ENCODE measurements around the gene AP3S2. TPM values are rescaled to one million over a fixed set of nuclear protein-coding genes. Genes with fewer than 3 reads are reported as not detected.
"Not testable (repeated sequence)": the region's sequence is repeated elsewhere in the genome, so short reads cannot be mapped to it uniquely, and the experiment has no call there.

AP3S2 gene
- 10 to 100 TPM; 17.2 to 23.5 TPM for total RNA-seq

DNA sequence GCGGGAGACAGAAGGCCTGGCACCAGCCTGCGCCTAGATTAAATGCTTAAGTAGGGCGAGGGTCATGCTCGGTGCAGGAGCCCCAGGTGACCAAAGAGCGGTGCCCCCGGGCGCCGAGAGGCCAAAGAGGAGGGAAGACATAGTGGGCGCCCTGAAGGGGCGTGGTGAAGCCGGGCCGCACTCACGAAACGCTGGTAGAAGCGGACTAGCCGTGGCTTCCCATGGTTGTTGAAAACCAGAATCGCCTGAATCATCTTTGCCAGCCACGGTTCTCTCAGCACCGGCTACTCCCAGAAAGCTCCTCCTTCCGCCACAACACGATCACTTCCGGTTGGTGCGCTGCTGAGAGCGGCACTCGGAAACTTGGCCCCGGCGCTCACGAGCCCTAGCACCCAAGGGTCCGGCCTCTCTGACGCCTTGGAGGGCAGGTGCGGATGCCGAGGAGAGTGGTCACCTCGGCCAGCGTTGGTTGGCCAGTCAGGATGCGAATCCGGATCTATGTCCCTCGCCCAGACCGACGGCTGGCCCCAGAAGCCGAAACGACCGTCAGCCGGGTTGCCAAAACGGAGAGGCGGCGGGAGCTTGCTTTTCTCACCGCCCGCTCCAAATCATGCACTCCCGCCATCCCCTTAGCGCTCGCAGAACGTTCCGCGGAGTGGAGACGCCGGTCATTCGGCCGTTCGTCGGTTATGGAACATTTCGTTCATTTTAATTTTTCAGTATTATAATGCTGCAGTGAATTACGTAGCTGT, at the start of gene AP3S2:
Gene AP3S2, minus strand, starts transcription at position 299 of the 752 bp plus-strand sequence. Its CDS starts 45 bp downstream, at position 254.
- Mint-ChIP-seq H3K9me3 (no peaks in the 10 kb centered on the region), H3K4me1 (ENCODE audit: low read depth) (peaks cover 56% of the 10 kb centered on the region), H3K4me3 (peak within 1 kb of the TSS; percentile 95), H3K27ac (peak within 1 kb of the TSS; percentile 98), H3K27me3 (no peaks in the 10 kb centered on the region), H3K36me3 (peaks cover 4% of the 10 kb centered on the region)
- ChIA-PET POLR2A (interaction anchor here (0.6 to 1.6 kb wide), 16 partner anchors 17 to 1041 kb away, joined by 3 to 6 read pairs (median 4); partner anchors contain the start of genes CIB1, NGRN, SEMA4B and UNC45A), CTCF (interaction anchor here (0.9 to 3.5 kb wide), 5 partner anchors 17 to 166 kb away, joined by 3 to 20 read pairs (median 4); no protein-coding TSS in a partner anchor)
- peak; percentile 95 for DNase-seq
- intact Hi-C loops (cut with micrococcal nuclease) = loop anchor here (1.0 to 10.0 kb wide), 7 partner anchors 113 to 1041 kb away; partner anchors contain the start of genes CIB1, GDPGP1, HDDC3 and MESP1

DNA sequence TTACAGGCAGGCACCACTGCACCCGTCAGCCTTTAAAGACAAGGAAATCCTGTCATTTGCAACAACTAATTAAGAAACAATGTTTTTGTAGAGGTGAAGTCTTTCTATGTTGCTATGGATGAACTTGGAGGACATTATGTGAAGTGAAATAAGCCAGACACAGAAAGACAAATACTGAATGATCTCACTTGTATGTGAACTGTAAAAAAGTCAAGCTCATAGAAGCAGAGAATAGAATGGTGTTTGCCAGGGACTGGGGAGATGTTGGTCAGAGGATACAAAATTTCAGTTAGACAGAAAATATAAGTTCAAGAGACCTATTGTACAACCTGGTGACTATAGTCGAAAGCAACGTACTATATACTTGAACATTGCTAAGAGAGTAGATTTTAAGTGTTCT, 46.1 kb upstream of the AP3S2 start:
- CTCF ChIA-PET = interaction anchor here (0.6 to 1.4 kb wide), 2 partner anchors 65 to 74 kb away, joined by 3 to 5 read pairs; no protein-coding TSS in a partner anchor
- H3K9me3 Mint-ChIP-seq = no peaks in the 10 kb centered on the region
- intact Hi-C loops (cut with micrococcal nuclease) = no loop called here
- H3K27ac Mint-ChIP-seq = no peak overlapping the region
- H3K4me3 Mint-ChIP-seq = no peak overlapping the region
- POLR2A ChIA-PET = no interaction called here
- no peak for DNase-seq
- peaks cover 20% of the 10 kb centered on the region for H3K4me1 Mint-ChIP-seq (ENCODE audit: low read depth)
- H3K36me3 Mint-ChIP-seq = no peaks in the 10 kb centered on the region
- H3K27me3 Mint-ChIP-seq = peaks cover 3% of the 10 kb centered on the region

DNA sequence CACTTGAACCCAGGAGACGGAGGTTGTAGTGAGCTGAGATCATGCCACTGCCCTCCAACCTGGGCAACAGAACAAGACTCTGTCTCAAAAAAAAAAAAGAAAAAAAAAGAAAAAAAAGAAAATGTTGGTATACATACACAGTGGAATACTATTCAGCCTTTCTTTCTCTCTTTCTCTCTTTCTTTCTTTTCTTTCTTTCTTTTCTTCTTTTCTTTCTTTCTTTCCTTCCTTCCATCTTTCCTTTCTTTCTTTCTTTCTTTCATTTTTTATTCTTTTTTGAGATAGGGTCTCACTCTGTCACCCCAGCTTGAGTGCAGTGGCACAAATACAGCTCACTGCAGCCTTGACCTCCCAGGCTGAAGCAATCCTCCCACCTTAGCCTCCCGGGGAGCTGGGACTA, 45.6 kb upstream of the AP3S2 start:
- H3K4me1 Mint-ChIP-seq (ENCODE audit: low read depth) = peaks cover 20% of the 10 kb centered on the region
- H3K27me3 Mint-ChIP-seq; DNase-seq; H3K9me3 Mint-ChIP-seq; H3K27ac Mint-ChIP-seq; intact Hi-C loops (cut with micrococcal nuclease); H3K4me3 Mint-ChIP-seq; H3K36me3 Mint-ChIP-seq: not testable (repeated sequence)
- ChIA-PET CTCF (interaction anchor here (0.6 kb wide), 1 partner anchor 75 kb away, joined by 3 read pairs; no protein-coding TSS in a partner anchor), POLR2A (interaction anchor here (0.7 kb wide), 1 partner anchor 162 kb away, joined by 3 read pairs; no protein-coding TSS in a partner anchor)

DNA sequence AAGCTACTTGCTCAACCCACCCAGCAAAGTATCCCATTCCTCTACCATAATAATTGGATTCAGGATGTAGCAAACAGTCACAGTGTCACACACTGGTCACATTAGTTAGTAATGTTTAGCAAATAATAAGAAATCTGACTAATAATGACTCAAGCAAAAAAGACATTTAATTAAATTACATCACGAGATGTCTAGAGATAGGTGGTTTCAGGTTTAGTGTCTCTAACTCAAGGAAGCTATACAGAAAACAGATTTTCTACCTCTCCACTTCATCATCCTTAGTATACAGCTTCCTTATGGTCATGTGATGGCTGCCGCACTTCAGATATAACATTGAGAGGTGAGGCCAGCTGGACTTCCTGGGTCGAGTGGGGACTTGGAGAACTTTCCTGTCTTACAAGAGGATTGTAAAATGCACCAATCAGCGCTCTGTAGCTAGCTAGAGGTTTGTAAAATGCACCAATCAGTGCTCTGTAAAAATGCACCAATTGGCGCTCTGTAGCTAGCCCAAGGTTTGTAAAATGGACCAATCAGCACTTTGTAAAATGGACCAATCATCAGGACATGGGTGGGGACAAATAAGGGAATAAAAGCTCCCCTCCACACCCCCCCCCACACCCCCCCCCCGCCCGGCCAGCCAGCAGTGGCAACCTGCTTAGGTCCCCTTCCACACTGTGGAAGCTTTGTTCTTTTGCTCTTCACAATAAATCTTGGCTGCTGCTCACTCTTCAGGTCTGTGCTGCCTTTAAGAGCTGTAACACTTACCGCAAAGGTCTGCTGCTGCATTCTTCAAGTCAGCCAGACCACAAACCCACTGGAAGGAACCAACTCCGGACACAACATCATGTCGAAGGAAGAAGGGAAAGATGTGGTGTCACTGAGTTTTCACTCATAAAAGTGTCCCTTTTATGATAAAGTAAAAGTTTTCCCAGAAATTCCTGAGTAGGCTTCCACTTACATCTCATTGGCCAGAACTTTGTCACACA, 43.9 kb upstream of the AP3S2 start:
- intact Hi-C loops (cut with micrococcal nuclease) = no loop called here
- no peak for DNase-seq
- Mint-ChIP-seq H3K27me3 (peaks cover 3% of the 10 kb centered on the region), H3K36me3 (no peaks in the 10 kb centered on the region), H3K9me3 (no peaks in the 10 kb centered on the region), H3K27ac (no peak overlapping the region), H3K4me1 (ENCODE audit: low read depth) (peaks cover 20% of the 10 kb centered on the region), H3K4me3 (no peak overlapping the region)
- ChIA-PET POLR2A (no interaction called here), CTCF (interaction anchor here (2.2 kb wide), 1 partner anchor 63 kb away, joined by 5 read pairs; no protein-coding TSS in a partner anchor)

- intact Hi-C loops (cut with micrococcal nuclease) = no loop called here
- DNase-seq = no peak
- ChIA-PET POLR2A (no interaction called here), CTCF (interaction anchor here (0.9 to 2.2 kb wide), 2 partner anchors 62 kb away, joined by 3 to 5 read pairs; no protein-coding TSS in a partner anchor)
- peaks cover 3% of the 10 kb centered on the region for H3K27me3 Mint-ChIP-seq
- H3K4me3 Mint-ChIP-seq = no peak overlapping the region
- no peak overlapping the region for H3K27ac Mint-ChIP-seq
- H3K36me3 Mint-ChIP-seq = no peaks in the 10 kb centered on the region
- H3K9me3 Mint-ChIP-seq = no peaks in the 10 kb centered on the region
- peaks cover 20% of the 10 kb centered on the region for H3K4me1 Mint-ChIP-seq (ENCODE audit: low read depth)
Observed at GRCh38 chr15:89936786-89937265, 43.0 kb upstream of the AP3S2 start.

- POLR2A ChIA-PET = no interaction called here
- H3K27ac Mint-ChIP-seq = no peak overlapping the region
- CTCF ChIA-PET = interaction anchor here (0.9 kb wide), 1 partner anchor 61 kb away, joined by 3 read pairs; no protein-coding TSS in a partner anchor
- DNase-seq = peak; percentile 17
- peaks cover 20% of the 10 kb centered on the region for H3K4me1 Mint-ChIP-seq (ENCODE audit: low read depth)
- intact Hi-C loops (cut with micrococcal nuclease) = no loop called here
- H3K9me3 Mint-ChIP-seq = no peaks in the 10 kb centered on the region
- H3K36me3 Mint-ChIP-seq = no peaks in the 10 kb centered on the region
- H3K27me3 Mint-ChIP-seq = peaks cover 3% of the 10 kb centered on the region
- H3K4me3 Mint-ChIP-seq = no peak overlapping the region
Observed at GRCh38 chr15:89936051-89936785, 42.4 kb upstream of the AP3S2 start.

GRCh38 chr15:89932880-89933279, 39.1 kb upstream of the AP3S2 start:
- DNase-seq = no peak
- Mint-ChIP-seq H3K4me3 (no peak overlapping the region), H3K36me3 (no peaks in the 10 kb centered on the region), H3K9me3 (no peaks in the 10 kb centered on the region), H3K27ac (no peak overlapping the region), H3K27me3 (peaks cover under 1% of the 10 kb centered on the region), H3K4me1 (ENCODE audit: low read depth) (peaks cover 20% of the 10 kb centered on the region)
- POLR2A ChIA-PET = no interaction called here
- CTCF ChIA-PET = interaction anchor here (1.2 kb wide), 1 partner anchor 45 kb away, joined by 4 read pairs; no protein-coding TSS in a partner anchor
- intact Hi-C loops (cut with micrococcal nuclease) = no loop called here

- Mint-ChIP-seq H3K4me1 (ENCODE audit: low read depth) (no peaks in the 10 kb centered on the region), H3K4me3 (no peak overlapping the region), H3K36me3 (no peaks in the 10 kb centered on the region), H3K9me3 (no peaks in the 10 kb centered on the region), H3K27ac (no peak overlapping the region), H3K27me3 (no peaks in the 10 kb centered on the region)
- ChIA-PET CTCF (no interaction called here), POLR2A (no interaction called here)
- no peak for DNase-seq
- intact Hi-C loops (cut with micrococcal nuclease) = no loop called here
Observed at GRCh38 chr15:89928421-89928820, 34.6 kb upstream of the AP3S2 start.

DNA sequence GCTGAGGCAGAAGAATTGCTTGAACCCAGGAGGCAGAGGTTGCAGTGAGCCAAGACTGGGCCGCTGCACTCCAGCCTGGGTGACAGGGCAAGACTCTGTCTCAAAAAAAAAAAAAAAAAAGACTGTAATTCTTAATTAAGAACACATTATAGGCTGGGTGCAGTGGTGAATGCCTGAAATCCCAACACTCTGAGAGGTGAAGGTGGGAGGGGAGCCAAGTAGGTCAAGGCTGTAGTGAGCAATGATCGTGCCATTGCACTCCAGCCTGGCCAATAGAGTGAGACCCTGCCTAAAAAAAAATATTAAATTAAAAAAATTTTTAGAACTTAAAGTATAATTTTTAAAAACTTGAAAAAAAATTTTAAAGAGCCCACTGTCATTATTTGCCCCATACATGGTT, 32.4 kb upstream of the AP3S2 start:
- H3K27me3 Mint-ChIP-seq = no peaks in the 10 kb centered on the region
- no peak overlapping the region for H3K4me3 Mint-ChIP-seq
- H3K4me1 Mint-ChIP-seq (ENCODE audit: low read depth) = no peaks in the 10 kb centered on the region
- intact Hi-C loops (cut with micrococcal nuclease) = no loop called here
- CTCF ChIA-PET = no interaction called here
- no peak for DNase-seq
- POLR2A ChIA-PET = no interaction called here
- no peak overlapping the region for H3K27ac Mint-ChIP-seq
- no peaks in the 10 kb centered on the region for H3K9me3 Mint-ChIP-seq
- H3K36me3 Mint-ChIP-seq = no peaks in the 10 kb centered on the region

- H3K27ac Mint-ChIP-seq = no peak overlapping the region
- intact Hi-C loops (cut with micrococcal nuclease) = no loop called here
- no peak overlapping the region for H3K4me3 Mint-ChIP-seq
- peaks cover 16% of the 10 kb centered on the region for H3K27me3 Mint-ChIP-seq
- CTCF ChIA-PET = interaction anchor here (1.0 to 1.2 kb wide), 2 partner anchors 20 to 24 kb away, joined by 3 read pairs; partner anchors contain the start of gene AP3S2
- H3K36me3 Mint-ChIP-seq = no peaks in the 10 kb centered on the region
- no peaks in the 10 kb centered on the region for H3K9me3 Mint-ChIP-seq
- H3K4me1 Mint-ChIP-seq (ENCODE audit: low read depth) = no peaks in the 10 kb centered on the region
- POLR2A ChIA-PET = no interaction called here
- no peak for DNase-seq
Observed at GRCh38 chr15:89917442-89918101, 23.8 kb upstream of the AP3S2 start.

- Mint-ChIP-seq H3K4me3 (no peak overlapping the region), H3K27me3 (peaks cover 22% of the 10 kb centered on the region), H3K27ac (no peak overlapping the region), H3K4me1 (ENCODE audit: low read depth) (peaks cover 1% of the 10 kb centered on the region), H3K9me3 (no peaks in the 10 kb centered on the region), H3K36me3 (no peaks in the 10 kb centered on the region)
- ChIA-PET CTCF (no interaction called here), POLR2A (no interaction called here)
- intact Hi-C loops (cut with micrococcal nuclease) = no loop called here
- DNase-seq = no peak
Observed at GRCh38 chr15:89916660-89917059, 22.9 kb upstream of the AP3S2 start.

Measured in activated CD4-positive, alpha-beta memory T cell treated with anti-CD3 and anti-CD28 coated beads for 36 hours (primary cell).